Stimulated activated CD8-positive, alpha-beta memory T cell treated with anti-CD3 and anti-CD28 coated beads, Interleukin-2, amount 100 ng/mL, for 1 hour (primary cell): Measurements from ENCODE around the gene SRPRA.
"Not testable (repeated sequence)": the region's sequence is repeated elsewhere in the genome, so short reads cannot be mapped to it uniquely, and the experiment has no call there.

Experiments used
- DNase-seq, 2 donors: peaks; one replicate each; pipeline ENCODE4 v3.0.0-alpha.2; 2020; ENCODE audit warnings: low read depth in 2 of 2

The SRPRA gene

GRCh38 chr11:126284829-126285228 is 16.1 kb upstream of the SRPRA start:
- peak; percentile 65 to 71 for DNase-seq

- DNase-seq: peak; percentile 20 to 26
Observed at GRCh38 chr11:126282736-126283591, 14.3 kb upstream of the SRPRA start, which contains the start of gene TIRAP. TIRAP (plus strand) TSS chr11:126283093; CDS start chr11:126290895, 7,802 bp downstream.

GRCh38 chr11:126282361-126282735 is 13.7 kb upstream of the SRPRA start:
- DNase-seq: no peak

DNA sequence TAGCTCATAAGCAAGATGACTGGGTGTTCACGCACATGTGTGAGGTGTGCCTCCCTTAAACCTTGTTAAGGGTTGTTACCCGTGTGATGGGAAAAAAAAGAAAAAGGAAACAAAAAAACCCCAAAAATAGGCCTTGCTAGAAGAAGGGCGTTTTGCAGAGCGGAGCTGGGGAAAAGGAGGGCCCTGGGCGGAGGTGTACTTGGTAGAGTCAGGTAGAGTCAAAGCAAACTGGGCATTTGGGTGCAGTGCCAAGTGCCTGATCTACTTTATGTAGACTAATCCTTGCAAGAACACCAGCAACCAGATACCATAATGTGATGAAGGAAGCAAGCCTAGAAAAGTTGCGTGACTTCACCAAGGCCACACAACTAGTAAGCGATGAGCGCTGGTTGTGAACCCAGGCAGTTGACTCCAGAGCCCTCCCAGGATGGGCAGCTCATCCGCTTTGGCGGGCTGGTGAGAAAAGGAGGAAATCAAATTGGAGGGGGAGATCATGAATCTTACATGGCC is 13.0 kb upstream of the SRPRA start:
- no peak for DNase-seq

GRCh38 chr11:126281245-126281644 is 12.6 kb upstream of the SRPRA start:
- no peak for DNase-seq

DNA sequence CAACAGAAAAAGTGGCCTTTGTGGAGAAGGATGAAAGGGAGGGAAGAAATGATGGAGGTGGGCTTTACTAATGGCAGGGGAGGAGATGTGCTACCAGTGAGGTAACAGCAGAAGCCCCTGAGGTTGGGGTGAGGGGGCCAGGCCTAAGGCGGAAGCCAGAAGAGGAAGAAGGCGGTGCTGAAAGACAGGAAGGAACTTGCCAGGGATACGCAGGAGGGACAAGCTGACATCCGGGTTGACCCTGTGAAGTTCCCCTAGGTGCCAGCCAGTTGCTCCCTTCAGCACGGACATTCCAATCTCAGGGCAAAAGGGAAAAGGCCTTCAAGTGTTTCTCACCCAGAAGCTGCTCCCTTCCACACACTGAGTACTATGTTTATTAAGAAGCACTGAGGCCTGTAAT is 11.9 kb upstream of the SRPRA start:
- DNase-seq: no peak

GRCh38 chr11:126279191-126279590 is 10.5 kb upstream of the SRPRA start:
- no peak for DNase-seq

DNA sequence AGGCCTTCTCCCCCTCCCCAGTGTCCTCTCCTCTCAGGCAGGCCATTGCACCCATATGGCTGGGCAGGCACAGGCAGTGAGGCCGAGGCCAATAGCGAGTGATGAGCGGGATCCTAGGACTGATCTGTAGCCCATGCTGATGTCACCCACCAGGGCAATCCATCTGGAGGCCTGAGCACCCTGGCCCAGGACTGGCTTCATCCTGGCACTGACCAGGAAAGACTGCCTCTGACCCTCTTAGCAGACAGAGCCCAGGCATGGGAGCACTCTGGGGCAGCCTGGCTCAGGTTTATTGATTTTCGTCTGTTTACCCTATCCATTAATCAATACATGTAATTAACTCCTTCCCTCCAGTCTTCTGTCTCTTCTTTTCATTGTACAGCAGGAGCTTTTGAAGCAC is 9.1 kb upstream of the SRPRA start:
- DNase-seq: no peak

GRCh38 chr11:126277322-126277721 is 8.6 kb upstream of the SRPRA start:
- DNase-seq: no peak

GRCh38 chr11:126268361-126268707 is 361 bp downstream of the SRPRA start:
- DNase-seq: no peak

DNA sequence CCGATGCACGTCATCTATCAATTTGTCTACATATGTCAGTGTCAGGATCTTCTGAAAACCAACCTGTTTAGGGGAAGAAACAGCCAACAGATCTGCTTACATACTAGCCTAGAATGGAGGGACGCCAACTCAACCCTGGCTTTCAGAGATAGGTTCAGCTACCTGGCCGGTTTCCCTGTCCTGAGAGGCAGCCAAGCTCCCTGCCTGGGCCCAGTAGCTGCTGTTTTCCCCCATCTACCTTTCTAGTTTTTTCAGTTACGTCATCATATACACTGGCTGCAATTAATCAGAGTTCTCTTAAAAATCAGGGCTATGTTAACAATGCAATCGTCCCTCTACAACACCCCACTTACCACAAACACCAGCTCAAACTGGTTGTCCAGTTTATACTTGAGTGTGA is 1.0 kb downstream of the SRPRA start:
- DNase-seq: no peak

DNA sequence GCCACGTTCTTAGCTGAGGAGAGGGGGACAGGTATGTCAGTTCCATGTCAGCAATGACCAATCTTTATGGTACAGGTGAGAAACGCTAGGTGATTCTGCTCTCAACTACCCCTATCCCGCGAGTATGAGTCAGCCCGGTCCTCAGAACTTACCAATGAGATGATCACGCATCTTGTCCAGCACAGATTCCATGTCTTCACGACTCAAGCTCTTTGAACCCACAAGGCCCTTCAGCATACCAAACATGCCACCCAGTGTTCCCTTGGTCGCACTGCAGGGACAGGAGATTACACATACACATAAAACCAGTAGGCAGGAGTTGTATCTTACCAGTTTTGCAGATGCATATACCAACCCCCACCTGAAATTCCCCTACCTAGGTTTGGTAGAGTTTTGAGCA is 2.9 kb downstream of the SRPRA start:
- DNase-seq: no peak

GRCh38 chr11:126263489-126263888 is 5.2 kb downstream of the SRPRA start:
- DNase-seq: no peak

GRCh38 chr11:126262216-126262615 is 6.5 kb downstream of the SRPRA start:
- DNase-seq: no peak

DNA sequence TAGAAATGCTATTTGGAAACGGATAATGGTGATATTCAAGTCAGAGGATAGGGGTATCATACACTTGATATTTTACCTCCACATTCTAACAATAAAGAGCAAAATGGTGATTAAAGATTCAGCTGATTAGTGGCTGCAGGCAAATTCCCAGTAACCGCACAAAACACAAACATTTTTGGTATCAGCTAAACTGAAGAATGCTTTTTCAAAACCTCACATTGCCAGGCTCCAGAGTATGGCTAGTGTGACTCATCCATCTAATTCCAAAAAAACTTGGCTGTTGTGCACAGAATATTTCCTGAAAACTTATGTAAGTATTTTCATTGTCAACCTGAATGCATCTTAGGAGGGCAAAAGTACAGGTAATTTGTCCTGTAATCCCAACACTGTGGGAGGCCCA is 10.9 kb downstream of the SRPRA start:
- DNase-seq: no peak

DNA sequence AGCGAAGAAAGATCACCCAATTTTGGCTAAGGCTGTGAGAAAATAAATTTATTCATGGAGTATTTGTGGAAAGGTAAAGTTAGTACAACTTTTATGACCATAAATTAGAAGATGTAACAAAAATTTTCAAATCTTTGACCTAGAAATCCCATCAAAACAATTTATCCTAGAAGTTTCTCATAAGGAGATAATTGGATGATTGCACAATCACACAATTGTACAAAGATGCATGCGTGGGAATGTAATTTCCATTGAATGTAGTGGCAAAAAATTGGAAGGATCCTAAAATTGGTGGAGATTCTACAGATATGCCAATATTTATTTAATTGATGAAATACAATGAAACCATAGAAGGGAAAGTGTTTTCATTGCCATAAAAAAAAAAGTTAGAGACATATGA is 11.6 kb downstream of the SRPRA start:
- no peak for DNase-seq

GRCh38 chr11:126256216-126256615 is 12.5 kb downstream of the SRPRA start:
- DNase-seq: no peak

DNA sequence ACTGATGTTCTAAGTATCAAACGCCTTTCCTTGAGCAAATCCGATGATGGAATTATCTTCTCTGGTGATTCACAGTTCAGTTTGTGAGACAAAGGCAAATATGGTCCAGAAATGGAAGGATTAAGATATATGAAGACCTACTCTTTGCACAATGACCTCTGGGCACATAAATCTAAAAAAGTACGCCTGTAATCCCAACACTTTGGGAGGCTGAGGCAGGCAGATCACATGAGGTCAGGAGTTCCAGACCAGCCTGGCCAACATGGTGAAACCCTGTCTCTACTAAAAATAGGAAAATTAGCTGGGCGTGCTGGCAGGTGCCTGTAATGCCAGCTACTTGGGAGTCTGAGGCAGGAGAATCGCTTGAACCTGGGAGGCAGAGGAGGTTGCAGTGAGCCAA is 13.2 kb downstream of the SRPRA start:
- not testable (repeated sequence) for DNase-seq

GRCh38 chr11:126254819-126255218 is 13.9 kb downstream of the SRPRA start:
- DNase-seq: no peak

GRCh38 chr11:126253265-126253664 is 15.4 kb downstream of the SRPRA start:
- no peak for DNase-seq

DNA sequence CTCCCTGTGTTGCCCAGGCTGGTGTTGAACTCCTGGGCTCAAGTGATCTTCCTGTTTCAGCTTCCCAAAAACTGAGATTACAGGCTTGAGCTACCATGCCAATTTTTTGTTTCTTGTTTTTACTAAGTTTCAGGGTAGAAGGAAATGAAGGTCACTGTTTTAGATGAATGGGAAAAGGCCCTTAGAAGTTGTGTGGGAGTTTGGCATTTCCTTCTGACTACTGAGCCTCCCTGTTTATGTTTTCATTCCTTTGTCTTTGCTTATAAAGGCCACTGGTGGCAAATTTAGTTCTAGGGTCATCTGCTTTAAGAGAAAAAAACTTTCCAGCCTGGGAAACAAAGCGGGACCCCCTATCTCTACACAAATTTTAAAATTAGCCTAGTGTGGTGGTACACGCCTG is 22.1 kb downstream of the SRPRA start:
- DNase-seq: no peak

- DNase-seq: no peak
Observed at GRCh38 chr11:126233391-126233790, 35.3 kb downstream of the SRPRA start.

- no peak for DNase-seq
Observed at GRCh38 chr11:126232683-126233082, 36.0 kb downstream of the SRPRA start.
